Measurements from ENCODE around the gene SLC44A5.
"Not testable (repeated sequence)": the region's sequence is repeated elsewhere in the genome, so short reads cannot be mapped to it uniquely, and the experiment has no call there.

Gene SLC44A5

GRCh38 chr1:75257424-75257823 lies 353.5 kb downstream of the SLC44A5 start:
- no peak for DNase-seq

GRCh38 chr1:75250114-75250513 lies 360.8 kb downstream of the SLC44A5 start:
- DNase-seq: not testable (repeated sequence)

More at GRCh38 chr1:75257424-75257823, 353.5 kb downstream of the SLC44A5 start:
- TF ChIP-seq GATA1 (IDR thresholded peaks at IDR 0.05; ENCODE audit: low read depth, low read length) (no peak), POLR2A (IDR thresholded peaks at IDR 0.05; ENCODE audit: low read length) (no peak)

- no peak for DNase-seq
- no peak for TF ChIP-seq GATA1 (IDR thresholded peaks at IDR 0.05; ENCODE audit: low read depth, low read length)
- TF ChIP-seq POLR2A (IDR thresholded peaks at IDR 0.05; ENCODE audit: low read length): no peak
Measured at GRCh38 chr1:75245239-75245638, 365.7 kb downstream of the SLC44A5 start.

GRCh38 chr1:75243124-75243523 lies 367.8 kb downstream of the SLC44A5 start:
- DNase-seq: no peak
- no peak for TF ChIP-seq POLR2A (IDR thresholded peaks at IDR 0.05; ENCODE audit: low read length)
- no peak for TF ChIP-seq GATA1 (IDR thresholded peaks at IDR 0.05; ENCODE audit: low read depth, low read length)

GRCh38 chr1:75237316-75237715 lies 373.6 kb downstream of the SLC44A5 start:
- DNase-seq: no peak
- TF ChIP-seq GATA1 (IDR thresholded peaks at IDR 0.05; ENCODE audit: low read depth, low read length): no peak
- TF ChIP-seq POLR2A (IDR thresholded peaks at IDR 0.05; ENCODE audit: low read length): no peak

- DNase-seq: no peak
- no peak for TF ChIP-seq GATA1 (IDR thresholded peaks at IDR 0.05; ENCODE audit: low read depth, low read length)
- TF ChIP-seq POLR2A (IDR thresholded peaks at IDR 0.05; ENCODE audit: low read length): no peak
Measured at GRCh38 chr1:75234562-75234961, 376.4 kb downstream of the SLC44A5 start.

GRCh38 chr1:75233302-75233929 lies 377.5 kb downstream of the SLC44A5 start:
- no peak for TF ChIP-seq POLR2A (IDR thresholded peaks at IDR 0.05; ENCODE audit: low read length)
- no peak for TF ChIP-seq GATA1 (IDR thresholded peaks at IDR 0.05; ENCODE audit: low read depth, low read length)
- DNase-seq: peak; percentile 13 to 34

- TF ChIP-seq POLR2A (IDR thresholded peaks at IDR 0.05; ENCODE audit: low read length) (no peak), GATA1 (IDR thresholded peaks at IDR 0.05; ENCODE audit: low read depth, low read length) (no peak)
- no peak for DNase-seq
Measured at GRCh38 chr1:75220072-75220471, 390.8 kb downstream of the SLC44A5 start.

GRCh38 chr1:75214017-75214416 lies 396.9 kb downstream of the SLC44A5 start:
- TF ChIP-seq POLR2A (IDR thresholded peaks at IDR 0.05; ENCODE audit: low read length) (no peak), GATA1 (IDR thresholded peaks at IDR 0.05; ENCODE audit: low read depth, low read length) (no peak)
- no peak for DNase-seq

- no peak for TF ChIP-seq POLR2A (IDR thresholded peaks at IDR 0.05; ENCODE audit: low read length)
- DNase-seq: no peak
Measured at GRCh38 chr1:75211648-75212047, 399.3 kb downstream of the SLC44A5 start.

GRCh38 chr1:75208862-75209261 lies 402.1 kb downstream of the SLC44A5 start:
- no peak for DNase-seq
- TF ChIP-seq GATA1 (IDR thresholded peaks at IDR 0.05; ENCODE audit: low read depth, low read length) (no peak), POLR2A (IDR thresholded peaks at IDR 0.05; ENCODE audit: low read length) (no peak)

- DNase-seq: peak; percentile 18 to 38
- no peak for TF ChIP-seq POLR2A (IDR thresholded peaks at IDR 0.05; ENCODE audit: low read length)
- no peak for TF ChIP-seq GATA1 (IDR thresholded peaks at IDR 0.05; ENCODE audit: low read depth, low read length)
Measured at GRCh38 chr1:75203415-75204277, 407.3 kb downstream of the SLC44A5 start.

- no peak for TF ChIP-seq POLR2A (IDR thresholded peaks at IDR 0.05; ENCODE audit: low read length)
- no peak for TF ChIP-seq GATA1 (IDR thresholded peaks at IDR 0.05; ENCODE audit: low read depth, low read length)
Measured at GRCh38 chr1:75202751-75203150, 408.2 kb downstream of the SLC44A5 start.

GRCh38 chr1:75198761-75199160 lies 412.2 kb downstream of the SLC44A5 start:
- TF ChIP-seq POLR2A (IDR thresholded peaks at IDR 0.05; ENCODE audit: low read length) (no peak), GATA1 (IDR thresholded peaks at IDR 0.05; ENCODE audit: low read depth, low read length) (no peak)
- DNase-seq: no peak

More at GRCh38 chr1:75202751-75203150, 408.2 kb downstream of the SLC44A5 start:
- DNase-seq: no peak

- TF ChIP-seq POLR2A (IDR thresholded peaks at IDR 0.05; ENCODE audit: low read length) (no peak), GATA1 (IDR thresholded peaks at IDR 0.05; ENCODE audit: low read depth, low read length) (no peak)
- no peak for DNase-seq
Measured at GRCh38 chr1:75198163-75198562, 412.8 kb downstream of the SLC44A5 start.

Data from erythroblast (primary cell).